ENCODE results near the gene TRUB1. TPM values are rescaled to one million over a fixed set of nuclear protein-coding genes. Genes with fewer than 3 reads are reported as not detected.

Gene TRUB1
- total and polyA plus RNA-seq, 2 donors (not counting 3 experiments of a cell fraction or from before 2014, with no cell fraction given): 4.6 to 16.7 TPM

DNA sequence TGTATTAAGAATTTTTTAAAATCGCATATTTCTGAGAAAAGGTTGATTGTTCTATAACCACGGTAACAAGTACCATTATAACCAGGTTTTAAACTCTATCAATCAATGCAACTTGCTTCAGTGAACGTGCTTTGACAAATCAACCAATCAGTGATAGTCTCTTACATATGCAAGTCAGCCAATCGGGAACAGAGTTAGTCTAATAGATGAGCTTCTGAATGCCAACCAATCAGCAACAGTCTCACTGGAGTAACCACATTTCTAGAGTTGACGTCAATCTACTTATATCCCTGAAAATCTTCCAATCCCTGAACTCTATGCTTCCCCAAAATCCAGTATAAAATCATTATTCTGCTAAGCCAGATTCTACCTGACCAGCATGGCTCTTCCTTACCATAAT is 44.7 kb upstream of the TRUB1 start:
- dilution Hi-C loops (cut with MboI; ENCODE audit: extremely low pct_ligation_motif_present, low sequenced_read_pairs): no loop called here
- Histone ChIP-seq H3K9me1 (replicated peaks; ENCODE audit: control insufficient read depth, extremely low read depth, insufficient read depth, low read length) (no peaks in the 10 kb centered on the region), H3K27ac (ENCODE audit: insufficient read depth, low read depth, low read length) (no peak overlapping the region), H3K9ac (replicated peaks; ENCODE audit: extremely low read depth, insufficient read depth, low read length) (no peak overlapping the region), H4K20me1 (replicated peaks; ENCODE audit: control insufficient read depth, extremely low read depth, insufficient read depth, low read length) (no peaks in the 10 kb centered on the region), H3K4me2 (ENCODE audit: insufficient read depth, low read length) (no peak overlapping the region), H3K4me3 (replicated peaks in 1 of 3; ENCODE audit: insufficient read depth in 1 of 3, low read depth in 1 of 3, low read length in 3 of 3) (no peak overlapping the region), H3K79me2 (ENCODE audit: control insufficient read depth, insufficient read depth, low read length) (no peaks in the 10 kb centered on the region), H3K27me3 (ENCODE audit: control insufficient read depth in 2 of 2, insufficient read depth in 2 of 2, low read length in 2 of 2) (peaks cover 0 to 3% of the 10 kb centered on the region in 2 experiments), H3K4me1 (ENCODE audit: control insufficient read depth, extremely low read depth, insufficient read depth, low read length) (no peaks in the 10 kb centered on the region), H2AFZ (ENCODE audit: low read depth, low read length) (no peak overlapping the region), H3K36me3 (ENCODE audit: control insufficient read depth in 2 of 2, extremely low read depth in 1 of 2, insufficient read depth in 2 of 2, low read length in 2 of 2) (no peaks in the 10 kb centered on the region), H3K9me3 (replicated peaks; ENCODE audit: control insufficient read depth, insufficient read depth, low read length) (no peaks in the 10 kb centered on the region)
- FAIRE-seq (no peak), DNase-seq (ENCODE audit: low read depth, low spot score) (no peak)
- TF ChIP-seq GATA2 (IDR thresholded peaks at IDR 0.05; ENCODE audit: insufficient read depth, insufficient read length, low read depth, low read length) (no peak), POLR2A (IDR thresholded peaks at IDR 0.05; ENCODE audit: low read depth, low read length) (no peak), JUN (IDR thresholded peaks at IDR 0.05; ENCODE audit: borderline replicate concordance, insufficient read depth, insufficient read length, low read depth) (no peak), MYC (IDR thresholded peaks at IDR 0.05; ENCODE audit: low read depth, low read length) (no peak), POLR2AphosphoS5 (IDR thresholded peaks at IDR 0.05; ENCODE audit: insufficient read depth, low read depth, low read length) (no peak), FOS (IDR thresholded peaks at IDR 0.05; ENCODE audit: borderline replicate concordance, insufficient read depth, low read length) (no peak), EZH2 (IDR thresholded peaks at IDR 0.05; ENCODE audit: borderline replicate concordance, low read depth, low read length, severe bottlenecking) (no peak), MAX (IDR thresholded peaks at IDR 0.05; ENCODE audit: insufficient read depth, insufficient read length) (no peak)
- TF ChIP-seq, protein P1, sequence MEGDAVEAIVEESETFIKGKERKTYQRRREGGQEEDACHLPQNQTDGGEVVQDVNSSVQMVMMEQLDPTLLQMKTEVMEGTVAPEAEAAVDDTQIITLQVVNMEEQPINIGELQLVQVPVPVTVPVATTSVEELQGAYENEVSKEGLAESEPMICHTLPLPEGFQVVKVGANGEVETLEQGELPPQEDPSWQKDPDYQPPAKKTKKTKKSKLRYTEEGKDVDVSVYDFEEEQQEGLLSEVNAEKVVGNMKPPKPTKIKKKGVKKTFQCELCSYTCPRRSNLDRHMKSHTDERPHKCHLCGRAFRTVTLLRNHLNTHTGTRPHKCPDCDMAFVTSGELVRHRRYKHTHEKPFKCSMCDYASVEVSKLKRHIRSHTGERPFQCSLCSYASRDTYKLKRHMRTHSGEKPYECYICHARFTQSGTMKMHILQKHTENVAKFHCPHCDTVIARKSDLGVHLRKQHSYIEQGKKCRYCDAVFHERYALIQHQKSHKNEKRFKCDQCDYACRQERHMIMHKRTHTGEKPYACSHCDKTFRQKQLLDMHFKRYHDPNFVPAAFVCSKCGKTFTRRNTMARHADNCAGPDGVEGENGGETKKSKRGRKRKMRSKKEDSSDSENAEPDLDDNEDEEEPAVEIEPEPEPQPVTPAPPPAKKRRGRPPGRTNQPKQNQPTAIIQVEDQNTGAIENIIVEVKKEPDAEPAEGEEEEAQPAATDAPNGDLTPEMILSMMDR (IDR thresholded peaks at IDR 0.05; ENCODE audit: extremely low read depth in 1 of 2, insufficient read depth in 1 of 2, low read depth in 1 of 2, low read length in 2 of 2): no peak
- intact Hi-C loops (cut with micrococcal nuclease): no loop called here
- POLR2A ChIA-PET: no interaction called here
- BruUV-seq (replicated peaks): no TSS peak
- CTCF ChIA-PET: no interaction called here
